ENCODE data around the gene CFAP54. TPM values are rescaled to one million over a fixed set of nuclear protein-coding genes. Genes with fewer than 3 reads are reported as not detected.

Gene CFAP54
- total RNA-seq, 4 donors from 2014 or later = 0.16 TPM; not detected in 3

DNA sequence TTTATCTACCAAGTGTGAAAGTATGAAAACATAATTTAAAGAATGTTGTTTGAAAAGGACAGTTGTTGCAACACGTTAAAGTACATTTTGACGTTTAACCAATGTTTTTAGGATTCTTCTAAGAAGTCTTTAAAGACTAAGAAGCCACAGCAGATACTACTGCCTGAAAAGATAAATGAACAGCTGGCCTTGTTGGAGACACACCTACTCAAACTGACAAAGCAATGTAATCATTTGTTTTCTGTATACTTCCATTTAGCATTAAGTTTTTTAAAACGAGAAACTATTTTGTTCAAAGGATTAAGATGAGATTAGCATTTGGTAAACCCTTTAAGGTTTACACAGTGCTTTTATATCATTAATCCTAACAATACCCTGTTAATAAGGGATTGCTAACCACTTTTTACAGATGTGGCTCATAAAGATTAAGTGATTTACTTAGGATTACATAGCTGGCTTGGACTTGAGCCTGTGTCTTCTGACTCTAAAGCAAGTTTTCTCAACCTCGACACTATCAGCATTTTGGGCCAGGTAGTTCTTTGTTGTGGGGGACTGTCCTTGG lies 134.4 kb downstream of the CFAP54 start:
- WGBS = 55% methylated on average over 4 of the region's 4 CpGs
- no peak overlapping the region for H3K4me3 ChIP-seq
- TF ChIP-seq POLR2AphosphoS5 (IDR thresholded peaks at IDR 0.05) (no peak), EP300 (IDR thresholded peaks at IDR 0.05) (no peak), POLR2A (IDR thresholded peaks at IDR 0.05) (no peak)
- TF ChIP-seq, protein P1, sequence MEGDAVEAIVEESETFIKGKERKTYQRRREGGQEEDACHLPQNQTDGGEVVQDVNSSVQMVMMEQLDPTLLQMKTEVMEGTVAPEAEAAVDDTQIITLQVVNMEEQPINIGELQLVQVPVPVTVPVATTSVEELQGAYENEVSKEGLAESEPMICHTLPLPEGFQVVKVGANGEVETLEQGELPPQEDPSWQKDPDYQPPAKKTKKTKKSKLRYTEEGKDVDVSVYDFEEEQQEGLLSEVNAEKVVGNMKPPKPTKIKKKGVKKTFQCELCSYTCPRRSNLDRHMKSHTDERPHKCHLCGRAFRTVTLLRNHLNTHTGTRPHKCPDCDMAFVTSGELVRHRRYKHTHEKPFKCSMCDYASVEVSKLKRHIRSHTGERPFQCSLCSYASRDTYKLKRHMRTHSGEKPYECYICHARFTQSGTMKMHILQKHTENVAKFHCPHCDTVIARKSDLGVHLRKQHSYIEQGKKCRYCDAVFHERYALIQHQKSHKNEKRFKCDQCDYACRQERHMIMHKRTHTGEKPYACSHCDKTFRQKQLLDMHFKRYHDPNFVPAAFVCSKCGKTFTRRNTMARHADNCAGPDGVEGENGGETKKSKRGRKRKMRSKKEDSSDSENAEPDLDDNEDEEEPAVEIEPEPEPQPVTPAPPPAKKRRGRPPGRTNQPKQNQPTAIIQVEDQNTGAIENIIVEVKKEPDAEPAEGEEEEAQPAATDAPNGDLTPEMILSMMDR (IDR thresholded peaks at IDR 0.05) = no peak
- H3K9me3 ChIP-seq = no peaks in the 10 kb centered on the region
- H3K27me3 ChIP-seq = no peaks in the 10 kb centered on the region
- H3K27ac ChIP-seq = no peak overlapping the region
- DNase-seq (ENCODE audit: low spot score in 2 of 2) = no peak
- H3K4me1 ChIP-seq = no peaks in the 10 kb centered on the region
- no peaks in the 10 kb centered on the region for H3K36me3 ChIP-seq

DNA sequence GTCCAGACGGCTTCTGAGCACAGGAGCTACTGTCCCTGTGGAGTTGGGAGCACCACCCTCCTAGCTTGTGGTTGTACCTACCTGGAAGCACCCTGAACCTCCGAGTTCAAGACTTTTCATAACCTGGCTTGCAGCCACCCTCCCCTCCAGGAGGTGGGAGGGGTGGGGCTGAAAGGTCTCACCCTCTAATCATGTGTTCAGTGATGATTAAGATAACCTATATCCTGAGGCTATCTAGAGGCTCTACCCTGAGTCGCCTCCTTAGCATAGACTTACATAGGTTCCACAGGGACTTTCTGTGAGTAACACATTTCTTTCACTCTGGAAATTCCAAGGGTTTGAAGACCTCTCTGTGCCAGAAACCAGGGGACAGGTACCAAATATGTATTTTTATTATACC lies 146.5 kb downstream of the CFAP54 start:
- no peak for DNase-seq (ENCODE audit: low spot score in 2 of 2)
- no peak overlapping the region for H3K27ac ChIP-seq
- no peaks in the 10 kb centered on the region for H3K36me3 ChIP-seq
- no peaks in the 10 kb centered on the region for H3K4me1 ChIP-seq
- no peaks in the 10 kb centered on the region for H3K27me3 ChIP-seq
- 59% methylated on average over 3 of the region's 3 CpGs for WGBS
- no peak overlapping the region for H3K4me3 ChIP-seq
- H3K9me3 ChIP-seq = no peaks in the 10 kb centered on the region
- TF ChIP-seq EP300 (IDR thresholded peaks at IDR 0.05) (no peak), POLR2AphosphoS5 (IDR thresholded peaks at IDR 0.05) (no peak), POLR2A (IDR thresholded peaks at IDR 0.05) (no peak)
- TF ChIP-seq, protein P1 (IDR thresholded peaks at IDR 0.05) = no peak

DNA sequence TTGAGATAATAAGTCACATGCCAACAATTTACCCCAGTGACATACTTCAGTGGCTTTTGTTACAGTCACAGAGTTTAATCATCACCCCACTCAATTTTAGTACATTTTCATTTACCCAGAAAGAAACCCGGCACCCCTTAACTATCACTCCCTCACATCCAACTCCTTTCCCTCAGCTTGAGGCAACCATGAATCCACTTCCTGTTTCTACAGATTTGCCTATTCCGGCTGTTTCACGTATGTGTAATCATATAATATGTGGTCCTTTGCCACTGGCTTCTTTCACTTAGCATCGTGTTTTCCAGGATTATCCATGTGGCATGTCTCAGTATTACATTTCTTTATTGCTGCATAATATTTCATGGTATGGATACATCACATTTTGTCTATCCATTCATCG lies 147.5 kb downstream of the CFAP54 start:
- TF ChIP-seq POLR2AphosphoS5 (IDR thresholded peaks at IDR 0.05) (no peak), POLR2A (IDR thresholded peaks at IDR 0.05) (no peak), EP300 (IDR thresholded peaks at IDR 0.05) (no peak)
- TF ChIP-seq, protein P1 (IDR thresholded peaks at IDR 0.05) = no peak
- Histone ChIP-seq H3K27ac (no peak overlapping the region), H3K27me3 (no peaks in the 10 kb centered on the region), H3K4me3 (no peak overlapping the region), H3K36me3 (no peaks in the 10 kb centered on the region), H3K4me1 (no peaks in the 10 kb centered on the region), H3K9me3 (no peaks in the 10 kb centered on the region)
- DNase-seq (ENCODE audit: low spot score in 2 of 2) = no peak
- 87% methylated on average over 5 of the region's 5 CpGs for WGBS

DNA sequence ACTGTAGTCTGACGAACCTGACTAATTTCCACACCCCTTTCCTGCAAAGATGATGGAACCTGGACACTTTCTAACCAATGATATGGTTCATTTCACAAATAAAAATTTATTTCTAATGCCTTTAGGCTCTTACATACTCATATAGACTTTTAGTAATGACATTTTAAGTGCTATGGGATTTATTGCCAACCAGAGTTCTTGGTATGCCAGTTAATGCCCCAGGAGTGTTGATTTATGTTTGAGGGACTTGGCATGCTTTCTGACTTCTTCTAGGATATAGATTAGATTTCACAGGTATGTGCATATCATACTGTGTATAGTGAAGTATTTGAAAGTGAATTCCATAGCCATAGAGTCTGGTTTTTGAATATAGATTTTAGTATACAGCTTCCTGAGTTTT lies 159.5 kb downstream of the CFAP54 start:
- no peak overlapping the region for H3K4me3 ChIP-seq
- DNase-seq (ENCODE audit: low spot score in 2 of 2) = no peak
- H3K27ac ChIP-seq = no peak overlapping the region
- 39% methylated on average over 1 of the region's 1 CpG for WGBS
- no peaks in the 10 kb centered on the region for H3K27me3 ChIP-seq
- H3K9me3 ChIP-seq = no peaks in the 10 kb centered on the region
- TF ChIP-seq POLR2A (IDR thresholded peaks at IDR 0.05) = no peak
- no peak for TF ChIP-seq POLR2AphosphoS5 (IDR thresholded peaks at IDR 0.05)
- TF ChIP-seq, protein P1 (IDR thresholded peaks at IDR 0.05) = no peak
- no peak for TF ChIP-seq EP300 (IDR thresholded peaks at IDR 0.05)
- no peaks in the 10 kb centered on the region for H3K4me1 ChIP-seq
- no peaks in the 10 kb centered on the region for H3K36me3 ChIP-seq

DNA sequence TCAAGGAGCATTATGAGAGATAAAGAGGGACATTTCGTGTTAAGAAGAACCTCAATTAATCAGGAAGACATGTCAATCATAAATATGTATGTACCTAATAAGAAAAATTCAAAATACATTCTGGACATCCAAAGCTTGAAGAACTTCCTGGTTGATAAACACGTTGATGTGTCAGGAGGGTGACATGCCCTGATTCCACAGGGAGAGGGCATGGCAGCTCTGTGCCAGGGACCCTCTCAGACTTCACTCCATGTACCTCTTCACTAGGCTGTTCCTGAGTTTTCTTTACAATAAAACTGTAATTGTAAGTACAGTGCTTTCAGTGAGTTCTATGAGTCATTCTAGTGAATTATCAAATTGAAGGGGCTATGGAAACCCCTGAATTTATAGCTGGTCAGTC lies 163.5 kb downstream of the CFAP54 start:
- no peaks in the 10 kb centered on the region for H3K4me1 ChIP-seq
- H3K27ac ChIP-seq = no peak overlapping the region
- H3K9me3 ChIP-seq = no peaks in the 10 kb centered on the region
- TF ChIP-seq POLR2AphosphoS5 (IDR thresholded peaks at IDR 0.05) (no peak), POLR2A (IDR thresholded peaks at IDR 0.05) (no peak), EP300 (IDR thresholded peaks at IDR 0.05) (no peak)
- TF ChIP-seq, protein P1 (IDR thresholded peaks at IDR 0.05) = no peak
- no peaks in the 10 kb centered on the region for H3K36me3 ChIP-seq
- no peak overlapping the region for H3K4me3 ChIP-seq
- no peak for DNase-seq (ENCODE audit: low spot score in 2 of 2)
- no peaks in the 10 kb centered on the region for H3K27me3 ChIP-seq
- 54% methylated on average over 2 of the region's 2 CpGs for WGBS

All from suprapubic skin (tissue), 4 donors.